Smooth muscle cell (in vitro differentiated cells): ENCODE results near the gene PLCB4. TPM values are rescaled to one million over a fixed set of nuclear protein-coding genes. Genes with fewer than 3 reads are reported as not detected.

Source experiments
- DNase-seq: peaks from one replicate; lab custom pipeline; 2025; ENCODE audit not compliant: unreplicated experiment; lab: John Stamatoyannopoulos, UW
- H2AFZ ChIP-seq: fragments of 200-600 bp; sonication (generic); 2 replicates; pipeline ENCODE4 v1.6.0; 2016; ENCODE audit warnings: antibody characterized with exemption, low read depth, mild to moderate bottlenecking
- H3F3A ChIP-seq: fragments of 200-600 bp; sonication (generic); 2 replicates; pipeline ENCODE4 v1.6.0; 2017; ENCODE audit warnings: antibody characterized with exemption, low read depth
- H3K27ac ChIP-seq: fragments of 200-600 bp; sonication (generic); 2 replicates; pipeline ENCODE4 v1.5.1; 2016; ENCODE audit warnings: low read depth, mild to moderate bottlenecking
- H3K27me3 ChIP-seq: fragments of 200-600 bp; sonication (generic); 2 replicates; pipeline ENCODE4 v1.6.1; 2016; ENCODE audit warnings: low read depth, mild to moderate bottlenecking
- H3K36me3 ChIP-seq: fragments of 200-600 bp; sonication (generic); 2 replicates; pipeline ENCODE4 v1.5.1; 2016; ENCODE audit warnings: low read depth
- H3K4me1 ChIP-seq: fragments of 200-600 bp; sonication (generic); 2 replicates; pipeline ENCODE4 v1.5.1; 2016; ENCODE audit warnings: low read depth
- H3K4me2 ChIP-seq: fragments of 200-600 bp; sonication (generic); 2 replicates; pipeline ENCODE4 v1.6.0; 2016; ENCODE audit warnings: mild to moderate bottlenecking
- H3K4me3 ChIP-seq: fragments of 200-600 bp; sonication (generic); 2 replicates; pipeline ENCODE4 v1.5.1; 2016; ENCODE audit warnings: mild to moderate bottlenecking
- H3K79me2 ChIP-seq: fragments of 200-600 bp; sonication (generic); 2 replicates; pipeline ENCODE4 v1.6.0; 2016; ENCODE audit warnings: low read depth, mild to moderate bottlenecking
- H3K9ac ChIP-seq: fragments of 200-600 bp; sonication (generic); 2 replicates; pipeline ENCODE4 v1.6.0; 2016; ENCODE audit warnings: low read depth
- H3K9me3 ChIP-seq: fragments of 200-600 bp; sonication (generic); replicated peaks from 2 replicates; pipeline ENCODE4 v1.5.1; 2016; ENCODE audit warnings: low read depth
- H4K20me1 ChIP-seq: fragments of 200-600 bp; sonication (generic); 2 replicates; pipeline ENCODE4 v1.6.0; 2016; ENCODE audit warnings: low read depth
- CTCF ChIP-seq: fragments of 200-600 bp; sonication (generic); IDR thresholded peaks from 2 replicates; pipeline ENCODE4 v1.5.1; 2017; ENCODE audit warnings: borderline replicate concordance, mild to moderate bottlenecking, antibody characterized with exemption; ENCODE audit not compliant: insufficient read depth, poor library complexity, severe bottlenecking
- WGBS: methylation state at CpG from one replicate; pipeline ENCODE4 v1.1.7; 2016; ENCODE audit warnings: low lambda C conversion rate; 5-methylcytosine and 5-hydroxymethylcytosine counted together
- polyA plus RNA-seq: library from polyadenylated mRNA; unstranded; fragments of >200 nt; fragmentation: Nextera tagmentation; extraction: Ambion mirVana; gene quantifications from 2 replicates; pipeline ENCODE4 v1.2.1, GENCODE V29; 2016
- total RNA-seq: library from RNA; depleted of rRNA; stranded (reverse); fragments of >200 nt; gene quantifications from 2 replicates; pipeline ENCODE4 v1.2.3, GENCODE V29; 2014

Gene PLCB4
- total and polyA plus RNA-seq, 2 experiments from 2014 or later, result 3.0 to 5.3 TPM

GRCh38 chr20:9246731-9247130 lies 177.8 kb downstream of the PLCB4 start:
- H3K4me3 ChIP-seq, result no peak overlapping the region
- no peak overlapping the region for H3K4me2 ChIP-seq
- H3K36me3 ChIP-seq, result no peaks in the 10 kb centered on the region
- TF ChIP-seq CTCF, result no peak
- peaks cover 5% of the 10 kb centered on the region for H3K4me1 ChIP-seq
- no peaks in the 10 kb centered on the region for H3F3A ChIP-seq
- WGBS, result 87% methylated on average over 1 of the region's 1 CpG
- no peak overlapping the region for H3K27ac ChIP-seq
- no peak for DNase-seq
- H3K27me3 ChIP-seq, result no peaks in the 10 kb centered on the region
- H3K9ac ChIP-seq, result no peak overlapping the region
- no peaks in the 10 kb centered on the region for H3K9me3 ChIP-seq
- no peak overlapping the region for H2AFZ ChIP-seq
- no peaks in the 10 kb centered on the region for H3K79me2 ChIP-seq
- no peaks in the 10 kb centered on the region for H4K20me1 ChIP-seq

- Histone ChIP-seq H3K4me2 (no peak overlapping the region), H4K20me1 (no peaks in the 10 kb centered on the region)
- no peak for TF ChIP-seq CTCF
Observed at GRCh38 chr20:9250511-9250910, 181.6 kb downstream of the PLCB4 start.

GRCh38 chr20:9253006-9253539 lies 184.2 kb downstream of the PLCB4 start:
- no peaks in the 10 kb centered on the region for H4K20me1 ChIP-seq
- 93% methylated on average over 4 of the region's 4 CpGs for WGBS
- H3F3A ChIP-seq, result no peaks in the 10 kb centered on the region
- no peak overlapping the region for H3K27ac ChIP-seq
- no peak for TF ChIP-seq CTCF
- no peak overlapping the region for H3K4me3 ChIP-seq
- H3K4me1 ChIP-seq, result peaks cover 22% of the 10 kb centered on the region
- no peak overlapping the region for H2AFZ ChIP-seq
- H3K36me3 ChIP-seq, result no peaks in the 10 kb centered on the region
- no peaks in the 10 kb centered on the region for H3K9me3 ChIP-seq
- no peaks in the 10 kb centered on the region for H3K79me2 ChIP-seq
- no peaks in the 10 kb centered on the region for H3K27me3 ChIP-seq
- DNase-seq, result no peak
- H3K9ac ChIP-seq, result no peak overlapping the region
- no peak overlapping the region for H3K4me2 ChIP-seq

More at GRCh38 chr20:9250511-9250910, 181.6 kb downstream of the PLCB4 start:
- no peaks in the 10 kb centered on the region for H3F3A ChIP-seq
- no peak overlapping the region for H2AFZ ChIP-seq
- WGBS, result 93% methylated on average over 1 of the region's 1 CpG
- no peaks in the 10 kb centered on the region for H3K27me3 ChIP-seq
- no peaks in the 10 kb centered on the region for H3K36me3 ChIP-seq
- no peak for DNase-seq
- H3K4me3 ChIP-seq, result no peak overlapping the region
- H3K9ac ChIP-seq, result no peak overlapping the region
- no peaks in the 10 kb centered on the region for H3K79me2 ChIP-seq
- H3K4me1 ChIP-seq, result peaks cover 11% of the 10 kb centered on the region
- H3K9me3 ChIP-seq, result no peaks in the 10 kb centered on the region
- H3K27ac ChIP-seq, result no peak overlapping the region

- H3F3A ChIP-seq, result no peaks in the 10 kb centered on the region
- H2AFZ ChIP-seq, result no peak overlapping the region
- no peak for TF ChIP-seq CTCF
- no peak overlapping the region for H3K9ac ChIP-seq
- no peaks in the 10 kb centered on the region for H3K27me3 ChIP-seq
- no peaks in the 10 kb centered on the region for H3K9me3 ChIP-seq
- H4K20me1 ChIP-seq, result no peaks in the 10 kb centered on the region
- no peak overlapping the region for H3K4me2 ChIP-seq
- H3K79me2 ChIP-seq, result no peaks in the 10 kb centered on the region
- peaks cover 22% of the 10 kb centered on the region for H3K4me1 ChIP-seq
- no peak overlapping the region for H3K4me3 ChIP-seq
- WGBS, result 100% methylated on average over 1 of the region's 1 CpG
- no peaks in the 10 kb centered on the region for H3K36me3 ChIP-seq
- no peak for DNase-seq
- H3K27ac ChIP-seq, result no peak overlapping the region
Observed at GRCh38 chr20:9255171-9255570, 186.3 kb downstream of the PLCB4 start.
